Fibroblast of peridontal ligament (primary cell): ENCODE data around the gene JUP.

Experiments used
- DNase-seq: peaks from one replicate; pipeline ENCODE4 v3.0.0-alpha.2; 2010; ENCODE audit errors: extremely low read depth

Gene JUP

GRCh38 chr17:41723801-41724475 lies 62.6 kb downstream of the JUP start:
- DNase-seq = no peak

- no peak for DNase-seq
These were observed 64.3 kb downstream of the JUP start for GRCh38 chr17:41722231-41722630.

- no peak for DNase-seq
These were observed 68.2 kb downstream of the JUP start for GRCh38 chr17:41718287-41718645.

- DNase-seq = peak; percentile 8
These were observed 68.9 kb downstream of the JUP start for GRCh38 chr17:41717408-41718286.

GRCh38 chr17:41711669-41712400 lies 74.7 kb downstream of the JUP start, which contains the start of gene GAST:
TSS of gene GAST (plus strand) at chr17:41712331. CDS start at chr17:41715437, 3,106 bp downstream.
- no peak for DNase-seq

GRCh38 chr17:41710472-41711090 lies 75.9 kb downstream of the JUP start:
- DNase-seq = peak; percentile 46

- DNase-seq = no peak
These were observed 78.5 kb downstream of the JUP start for GRCh38 chr17:41707803-41708669.

- DNase-seq = peak; percentile 50
These were observed 81.1 kb downstream of the JUP start for GRCh38 chr17:41705271-41705991.
